ENCODE data around the gene ANO8. TPM values are rescaled to one million over a fixed set of nuclear protein-coding genes. Genes with fewer than 3 reads are reported as not detected.

The ANO8 gene
- total and polyA plus RNA-seq, 8 donors, result 9.8 to 21.0 (median 12.2) TPM

- peak in 2 of 4 donors; percentile 65 to 79 for DNase-seq
- ATAC-seq, result peak; percentile 6
- no peak for TF ChIP-seq CTCF (IDR thresholded peaks at IDR 0.05)
- Histone ChIP-seq H3K36me3 (peaks cover 0 to 9% of the 10 kb centered on the region in 2 donors), H3K27me3 (no peaks in the 10 kb centered on the region), H3K9me3 (no peaks in the 10 kb centered on the region), H3K4me3 (peak overlapping the region in 1 of 2 donors; percentile 68), H3K27ac (peak overlapping the region; percentile 91 to 92), H3K4me1 (peaks cover 18 to 65% of the 10 kb centered on the region in 2 donors)
- intact Hi-C loops (cut with DNase I), result no loop called here
Observed at GRCh38 chr19:17304386-17305215, 30.1 kb downstream of the ANO8 start.

- H3K4me3 ChIP-seq, result peak overlapping the region in 1 of 2 donors; percentile 94
- ATAC-seq (peak; percentile 4), DNase-seq (no peak)
- H3K27me3 ChIP-seq, result no peaks in the 10 kb centered on the region
- peaks cover 0 to 9% of the 10 kb centered on the region in 2 donors for H3K36me3 ChIP-seq
- peaks cover 18 to 63% of the 10 kb centered on the region in 2 donors for H3K4me1 ChIP-seq
- intact Hi-C loops (cut with DNase I), result no loop called here
- TF ChIP-seq CTCF (IDR thresholded peaks at IDR 0.05), result no peak
- H3K27ac ChIP-seq, result peak overlapping the region; percentile 91 to 92
- no peaks in the 10 kb centered on the region for H3K9me3 ChIP-seq
Observed at GRCh38 chr19:17303940-17304267, 30.8 kb downstream of the ANO8 start.

DNA sequence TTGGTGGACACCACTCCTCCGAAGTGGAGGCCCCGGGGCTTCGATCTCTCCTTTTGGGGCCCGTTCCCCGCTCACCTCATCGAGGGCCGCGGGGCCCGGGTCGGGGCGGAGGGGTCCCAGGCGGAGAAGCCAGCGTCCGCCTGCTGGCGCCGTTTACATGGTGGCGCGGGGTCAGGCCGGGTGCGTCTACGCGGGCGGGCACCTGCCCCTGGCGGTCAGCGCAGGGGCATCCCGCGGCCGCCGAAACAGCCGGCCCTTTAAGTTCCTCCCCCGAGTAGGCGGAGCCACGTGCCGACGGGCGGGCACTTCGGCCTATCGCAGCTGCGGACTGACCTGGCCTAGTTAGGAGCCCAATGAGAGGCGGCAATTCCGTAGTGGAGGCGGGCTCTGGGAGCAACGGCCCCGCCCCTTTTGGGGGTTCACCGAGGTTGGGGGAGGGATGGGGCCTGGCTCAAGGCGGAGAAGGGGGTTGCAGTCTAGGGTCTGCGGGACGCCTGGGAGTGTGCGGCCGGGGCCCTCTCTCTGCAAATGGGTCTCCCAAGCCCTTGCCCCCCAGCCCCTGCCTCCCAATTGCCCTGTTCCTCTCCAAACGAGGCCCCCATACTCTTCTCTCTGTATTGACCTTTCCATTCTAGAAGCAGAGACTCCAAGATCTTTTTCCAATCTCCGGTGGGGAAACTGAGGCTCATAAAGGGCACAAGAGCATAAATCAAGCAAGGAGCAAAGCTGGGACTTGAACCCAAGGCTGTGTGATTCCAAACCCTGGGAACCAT lies 31.3 kb downstream of the ANO8 start, which contains the start of gene ABHD8:
ABHD8 (minus strand) TSS at position 259 of the 773 bp plus-strand sequence. CDS start 1,809 bp downstream, outside the sequence.
- H3K4me3 ChIP-seq, result peak within 1 kb of the TSS; percentile 88 to 94
- intact Hi-C loops (cut with DNase I), result no loop called here
- peak; percentile 69 to 90 for TF ChIP-seq CTCF (IDR thresholded peaks at IDR 0.05)
- H3K27me3 ChIP-seq, result no peaks in the 10 kb centered on the region
- H3K27ac ChIP-seq, result peak within 1 kb of the TSS; percentile 91 to 92
- ATAC-seq, result peak; percentile 82
- peaks cover 0 to 15% of the 10 kb centered on the region in 2 donors for H3K36me3 ChIP-seq
- H3K4me1 ChIP-seq, result peaks cover 18 to 57% of the 10 kb centered on the region in 2 donors
- peak; percentile 90 to 97 (median 96) for DNase-seq
- peaks cover 0 to 1% of the 10 kb centered on the region in 2 donors for H3K9me3 ChIP-seq

- H3K27me3 ChIP-seq, result no peaks in the 10 kb centered on the region
- no peak for TF ChIP-seq CTCF (IDR thresholded peaks at IDR 0.05)
- intact Hi-C loops (cut with DNase I), result no loop called here
- DNase-seq (no peak), ATAC-seq (no peak)
- peak overlapping the region; percentile 65 to 91 for H3K27ac ChIP-seq
- peaks cover 0 to 22% of the 10 kb centered on the region in 2 donors for H3K36me3 ChIP-seq
- H3K4me3 ChIP-seq, result peak overlapping the region; percentile 88 to 94
- H3K9me3 ChIP-seq, result peaks cover 0 to 5% of the 10 kb centered on the region in 2 donors
- H3K4me1 ChIP-seq, result peaks cover 18 to 55% of the 10 kb centered on the region in 2 donors
Observed at GRCh38 chr19:17302391-17303166, 32.1 kb downstream of the ANO8 start.
